H1 (cell line): Measurements from ENCODE around the gene GFPT1. TPM values are rescaled to one million over a fixed set of nuclear protein-coding genes. Genes with fewer than 3 reads are reported as not detected.

Source experiments
- CTCF ChIA-PET: fragments of 300-600 bp; sonication (Branson Sonifier 250); formaldehyde crosslinking; loops from one replicate; lab custom pipeline; 2021; ENCODE audit not compliant: partially characterized antibody; lab: Charles Lee
- POLR2A ChIA-PET: fragments of 300-600 bp; sonication (Branson Sonifier 250); formaldehyde crosslinking; loops from one replicate; lab custom pipeline; 2021; ENCODE audit warnings: inconsistent platforms; ENCODE audit not compliant: partially characterized antibody; lab: Charles Lee
- DNase-seq, 2 experiments: peaks; one replicate each; pipeline versions ENCODE4 v3.0.0 to v3.0.0-alpha.2; 2010 to 2022; ENCODE audit warnings: low spot score in 2 of 2, low read depth in 1 of 2, mixed read lengths in 1 of 2
- FAIRE-seq: peaks from 2 replicates; lab custom pipeline; 2011; peaks lifted over from hg19 to GRCh38; lab: Jason Lieb, UNC
- H2AFZ ChIP-seq: 2 replicates; pipeline ENCODE4 v1.8.1; 2012; ENCODE audit warnings: low read length, inconsistent platforms
- H2AK5ac ChIP-seq: 2 replicates; pipeline ENCODE4 v1.6.1; 2013; ENCODE audit warnings: low read depth, low read length
- H2BK120ac ChIP-seq: replicated peaks from 2 replicates; pipeline ENCODE3; 2013; ENCODE audit warnings: low read depth, low read length, inconsistent platforms
- H2BK12ac ChIP-seq: 2 replicates; pipeline ENCODE4 v1.6.1; 2013; ENCODE audit warnings: low read depth, low read length
- H2BK15ac ChIP-seq: 2 replicates; pipeline ENCODE4 v1.6.1; 2013; ENCODE audit warnings: low read length
- H2BK20ac ChIP-seq: 2 replicates; pipeline ENCODE4 v1.6.1; 2013; ENCODE audit warnings: low read length
- H2BK5ac ChIP-seq: 2 replicates; pipeline ENCODE4 v1.6.1; 2013; ENCODE audit warnings: low read depth, low read length
- H3K14ac ChIP-seq: 2 replicates; pipeline ENCODE4 v1.6.1; 2013; ENCODE audit warnings: inconsistent platforms; ENCODE audit not compliant: insufficient read length
- H3K18ac ChIP-seq: 2 replicates; pipeline ENCODE4 v1.6.1; 2013; ENCODE audit warnings: low read length; ENCODE audit errors: extremely low read depth
- H3K23ac ChIP-seq: 2 replicates; pipeline ENCODE4 v1.6.1; 2013; ENCODE audit warnings: inconsistent platforms; ENCODE audit not compliant: insufficient read length
- H3K23me2 ChIP-seq: 2 replicates; pipeline ENCODE4 v1.6.1; 2013; ENCODE audit warnings: low read depth, low read length
- H3K27ac ChIP-seq: 2 replicates; pipeline ENCODE4 v1.6.1; 2011; ENCODE audit warnings: low read depth, low read length, inconsistent platforms
- H3K27me3 ChIP-seq, 4 experiments: replicated peaks in 1 of 4; 1 replicate in 1 of 4; 2 replicates in 3 of 4; pipeline versions ENCODE4 v1.6.1 to v1.8.1; 2011 to 2013; ENCODE audit warnings: low read length in 3 of 4, mild to moderate bottlenecking in 3 of 4, inconsistent platforms in 2 of 4, mixed read lengths in 2 of 4, moderate library complexity in 1 of 4; ENCODE audit not compliant: control insufficient read depth in 3 of 4, insufficient read depth in 3 of 4; ENCODE audit errors: extremely low read depth in 1 of 4
- H3K36me3 ChIP-seq, 4 experiments: 2 replicates each; pipeline versions ENCODE4 v1.6.1 to v1.8.1; 2011 to 2013; ENCODE audit warnings: mild to moderate bottlenecking in 4 of 4, low read length in 3 of 4, moderate library complexity in 2 of 4, control low read depth in 1 of 4, inconsistent platforms in 1 of 4; ENCODE audit not compliant: insufficient read depth in 4 of 4, control insufficient read depth in 2 of 4
- H3K4ac ChIP-seq: replicated peaks from 2 replicates; pipeline ENCODE3; 2013; ENCODE audit warnings: low read length, low read depth, mixed read lengths, inconsistent platforms; ENCODE audit not compliant: insufficient read length
- H3K4me1 ChIP-seq, 4 experiments: replicated peaks in 1 of 4; 1 replicate in 1 of 4; 2 replicates in 3 of 4; pipeline versions ENCODE4 v1.6.1 to v1.8.1; 2011 to 2013; ENCODE audit warnings: low read length in 3 of 4, inconsistent platforms in 2 of 4, mixed read lengths in 1 of 4; ENCODE audit not compliant: insufficient read depth in 4 of 4, control insufficient read depth in 3 of 4
- H3K4me2 ChIP-seq, 2 experiments: 2 replicates each; pipeline versions ENCODE4 v1.6.1 to v1.8.1; 2011 to 2013; ENCODE audit warnings: low read depth in 2 of 2, low read length in 2 of 2, control low read depth in 1 of 2, inconsistent platforms in 1 of 2, mild to moderate bottlenecking in 1 of 2; ENCODE audit not compliant: insufficient read depth in 1 of 2
- H3K4me3 ChIP-seq, 4 experiments: fragments of 200-600, 300-600 bp in 1 of 4; sonication (generic), shearing (Covaris generic), sonication (Bioruptor Twin) in 1 of 4; 2 replicates each; pipeline versions ENCODE4 v1.5.1 to v1.8.1; 2011 to 2016; ENCODE audit warnings: low read length in 4 of 4, low read depth in 3 of 4, control low read depth in 2 of 4, inconsistent platforms in 2 of 4, mild to moderate bottlenecking in 2 of 4, mixed read lengths in 1 of 4, moderate library complexity in 1 of 4; ENCODE audit not compliant: insufficient read depth in 2 of 4; ENCODE audit errors: extremely low read depth in 1 of 4
- H3K56ac ChIP-seq: replicated peaks from 2 replicates; pipeline ENCODE3; 2013; ENCODE audit warnings: low read depth, mild to moderate bottlenecking, mixed read lengths, low read length, inconsistent platforms; ENCODE audit not compliant: insufficient read length
- H3K79me1 ChIP-seq: 2 replicates; pipeline ENCODE4 v1.6.1; 2013; ENCODE audit warnings: low read depth, low read length, control low read depth
- H3K79me2 ChIP-seq, 2 experiments: 2 replicates each; pipeline versions ENCODE4 v1.6.1 to v1.8.1; 2012 to 2013; ENCODE audit warnings: low read length in 2 of 2, mild to moderate bottlenecking in 2 of 2, inconsistent platforms in 1 of 2; ENCODE audit not compliant: insufficient read depth in 2 of 2, control insufficient read depth in 1 of 2
- H3K9ac ChIP-seq, 4 experiments: replicated peaks in 1 of 4; 1 replicate in 1 of 4; 2 replicates in 3 of 4; pipeline versions ENCODE4 v1.6.1 to v1.8.1; 2011 to 2013; ENCODE audit warnings: low read depth in 3 of 4, low read length in 3 of 4, control low read depth in 2 of 4, mild to moderate bottlenecking in 2 of 4, moderate library complexity in 2 of 4, inconsistent platforms in 1 of 4; ENCODE audit errors: extremely low read depth in 1 of 4
- H3K9me3 ChIP-seq, 2 experiments: 2 replicates each; pipeline versions ENCODE4 v1.6.1 to v1.8.1; 2012 to 2013; ENCODE audit warnings: mild to moderate bottlenecking in 2 of 2, moderate library complexity in 2 of 2, control low read depth in 1 of 2, inconsistent platforms in 1 of 2, low read depth in 1 of 2, low read length in 1 of 2, mixed read lengths in 1 of 2; ENCODE audit not compliant: insufficient read depth in 2 of 2
- H4K20me1 ChIP-seq, 2 experiments: replicated peaks in 1 of 2; 2 replicates each; pipeline versions ENCODE3 to v1.8.1; 2011 to 2013; ENCODE audit warnings: inconsistent platforms in 2 of 2, low read length in 2 of 2, mild to moderate bottlenecking in 1 of 2; ENCODE audit not compliant: insufficient read depth in 2 of 2, control insufficient read depth in 1 of 2
- H4K5ac ChIP-seq: 2 replicates; pipeline ENCODE4 v1.6.1; 2013; ENCODE audit warnings: low read length, low read depth, mixed read lengths, inconsistent platforms; ENCODE audit not compliant: insufficient read length
- H4K8ac ChIP-seq: 2 replicates; pipeline ENCODE4 v1.8.0; 2013; ENCODE audit warnings: mild to moderate bottlenecking, moderate library complexity, low read length, inconsistent platforms; ENCODE audit not compliant: insufficient read depth; ENCODE audit errors: extremely low read depth
- H4K91ac ChIP-seq: replicated peaks from 2 replicates; pipeline ENCODE3; 2013; ENCODE audit warnings: low read length, mixed read lengths, inconsistent platforms; ENCODE audit not compliant: insufficient read length
- BACH1 ChIP-seq: IDR thresholded peaks from 2 replicates; pipeline ENCODE4 v1.6.1; 2012; ENCODE audit warnings: low read length, improper control_type of control experiment
- BRCA1 ChIP-seq: IDR thresholded peaks from 2 replicates; pipeline ENCODE4 v1.6.1; 2012; ENCODE audit warnings: low read depth, low read length, improper control_type of control experiment
- GTF2F1 ChIP-seq: IDR thresholded peaks from 2 replicates; pipeline ENCODE4 v1.6.1; 2012; ENCODE audit warnings: low read depth, low read length, improper control_type of control experiment, borderline replicate concordance
- KDM4A ChIP-seq: IDR thresholded peaks from one replicate; pipeline ENCODE4 v1.7.1; 2012; ENCODE audit warnings: low read depth, mild to moderate bottlenecking, moderate library complexity, low read length, inconsistent platforms; ENCODE audit not compliant: severe bottlenecking
- POLR2AphosphoS5 ChIP-seq: IDR thresholded peaks from 2 replicates; pipeline ENCODE4 v1.6.1; 2011; ENCODE audit warnings: low read depth, low read length
- RBBP5 ChIP-seq: IDR thresholded peaks from 2 replicates; pipeline ENCODE4 v1.7.1; 2012; ENCODE audit warnings: low read depth, mild to moderate bottlenecking, inconsistent platforms, low read length, moderate library complexity, borderline replicate concordance
- RXRA ChIP-seq: IDR thresholded peaks from 2 replicates; pipeline ENCODE4 v1.6.1; 2011; ENCODE audit warnings: low read depth, mild to moderate bottlenecking, low read length, moderate library complexity; ENCODE audit not compliant: insufficient read depth
- SIX5 ChIP-seq: IDR thresholded peaks from 2 replicates; pipeline ENCODE4 v1.6.1; 2011; ENCODE audit warnings: mild to moderate bottlenecking, low read depth, low read length
- SRF ChIP-seq: IDR thresholded peaks from 2 replicates; pipeline ENCODE4 v1.6.1; 2011; ENCODE audit warnings: mild to moderate bottlenecking, low read depth, low read length, moderate library complexity
- SUZ12 ChIP-seq: fragments of 200-600 bp; sonication (generic); IDR thresholded peaks from 2 replicates; pipeline ENCODE4 v1.6.1; 2012; ENCODE audit warnings: mild to moderate bottlenecking, inconsistent platforms, low read length, moderate library complexity, mixed read lengths
- TEAD4 ChIP-seq: IDR thresholded peaks from 2 replicates; pipeline ENCODE4 v1.6.1; 2012; ENCODE audit warnings: low read depth, low read length, inconsistent platforms, mixed read lengths
- WGBS, 2 experiments: shearing (Covaris generic) in 1 of 2; methylation state at CpG; one replicate each; pipeline versions ENCODE4 v1.1.6 to v1.1.7; 2013 to 2015; ENCODE audit warnings: low lambda C conversion rate in 2 of 2, mixed read lengths in 2 of 2, inconsistent platforms in 1 of 2, low coverage in 1 of 2, missing lambda C conversion rate in 1 of 2; ENCODE audit not compliant: insufficient replicate concordance in 2 of 2, insufficient coverage in 1 of 2, insufficient read length in 1 of 2; ENCODE audit errors: extremely low coverage in 1 of 2, missing lambda C conversion rate in 1 of 2; 5-methylcytosine and 5-hydroxymethylcytosine counted together
- polyA plus RNA-seq, 7 experiments: library from polyadenylated mRNA; depleted of rRNA in 3 of 7; stranded (reverse) in 5 of 7; unstranded in 2 of 7; fragments of >200 nt in 5 of 7; fragments of 200-250 nt in 2 of 7; gene quantifications; 1 replicate in 5 of 7; 2 replicates in 1 of 7; 4 replicates in 1 of 7; pipeline versions ENCODE4 v1.2.1 to v1.2.3, GENCODE V29; 2011 to 2013; ENCODE audit warnings: missing spikeins in 2 of 7, mixed read lengths in 2 of 7
- total RNA-seq: library from RNA; stranded (reverse); fragmentation: NEBNext Ultra II Directional; extraction: Animal tissue kit (Norgen Biotek cat#: 25700); gene quantifications from 2 replicates; pipeline ENCODE4 v1.2.1, GENCODE V29; 2021
- TF ChIP-seq, protein P1 (sequence below): IDR thresholded peaks from 2 replicates; pipeline ENCODE4 v1.6.1; 2011; ENCODE audit warnings: low read length, improper control_type of control experiment

GFPT1 gene
- total and polyA plus RNA-seq, 2 of the 8 experiments (the other 6 are each of a cell fraction or from before 2014, with no cell fraction given) = 13.3 to 76.2 TPM

DNA sequence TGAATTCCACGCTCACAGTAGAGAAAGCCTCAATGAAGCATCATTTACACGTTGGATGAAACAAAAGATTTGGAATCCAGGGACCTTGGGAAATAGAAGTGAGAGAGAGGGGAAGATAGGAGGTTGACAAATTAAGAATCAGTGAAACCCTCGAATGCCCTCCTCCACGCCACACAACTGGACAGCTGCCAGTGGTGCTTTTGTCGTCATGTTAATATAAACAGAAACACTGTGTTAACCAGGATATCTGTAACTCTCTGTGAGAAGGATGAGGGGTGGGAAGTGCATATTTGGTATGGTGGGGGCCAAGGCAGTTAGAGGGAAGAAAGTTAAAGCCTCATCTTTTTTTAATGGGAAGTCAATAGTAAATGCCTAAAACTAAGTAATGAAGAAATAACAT lies 108.7 kb downstream of the GFPT1 start:
- Histone ChIP-seq H3K4ac (no peak overlapping the region), H3K9me3 (no peaks in the 10 kb centered on the region), H3K27me3 (no peaks in the 10 kb centered on the region), H2BK15ac (no peak overlapping the region)
- no peak for TF ChIP-seq POLR2AphosphoS5
- TF ChIP-seq SRF = no peak
- no peak for TF ChIP-seq BACH1
- TF ChIP-seq TEAD4 = no peak
- no peak for TF ChIP-seq SIX5
- no peak for TF ChIP-seq GTF2F1
- TF ChIP-seq, protein P1, sequence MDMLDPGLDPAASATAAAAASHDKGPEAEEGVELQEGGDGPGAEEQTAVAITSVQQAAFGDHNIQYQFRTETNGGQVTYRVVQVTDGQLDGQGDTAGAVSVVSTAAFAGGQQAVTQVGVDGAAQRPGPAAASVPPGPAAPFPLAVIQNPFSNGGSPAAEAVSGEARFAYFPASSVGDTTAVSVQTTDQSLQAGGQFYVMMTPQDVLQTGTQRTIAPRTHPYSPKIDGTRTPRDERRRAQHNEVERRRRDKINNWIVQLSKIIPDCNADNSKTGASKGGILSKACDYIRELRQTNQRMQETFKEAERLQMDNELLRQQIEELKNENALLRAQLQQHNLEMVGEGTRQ = no peak
- no peak for TF ChIP-seq RBBP5
- no peak for TF ChIP-seq RXRA
- no peak for TF ChIP-seq SUZ12
- TF ChIP-seq KDM4A = no peak
- no peak for TF ChIP-seq BRCA1
- TF ChIP-seq, all 59 proteins: peak for 0
- H3K4me1 ChIP-seq = no peaks in the 10 kb centered on the region
- ChIA-PET POLR2A (interaction anchor here (1.7 kb wide), 1 partner anchor 23 kb away, joined by 3 read pairs; no protein-coding TSS in a partner anchor), CTCF (interaction anchor here (1.6 kb wide), 1 partner anchor 28 kb away, joined by 4 read pairs; no protein-coding TSS in a partner anchor)
- H2BK12ac ChIP-seq = no peak overlapping the region
- FAIRE-seq = no peak
- H2BK120ac ChIP-seq = no peak overlapping the region
- H4K20me1 ChIP-seq = no peaks in the 10 kb centered on the region
- H3K4me3 ChIP-seq = no peak overlapping the region
- WGBS, 2 experiments = 84% methylated on average over 5 of the region's 5 CpGs; no CpG with 5 or more reads in 1 of the 2 experiments
- H4K5ac ChIP-seq = no peak overlapping the region
- no peak overlapping the region for H2AFZ ChIP-seq
- H3K56ac ChIP-seq = no peak overlapping the region
- no peak overlapping the region for H3K9ac ChIP-seq
- H2AK5ac ChIP-seq = no peak overlapping the region
- no peaks in the 10 kb centered on the region for H3K23me2 ChIP-seq
- DNase-seq = no peak
- no peaks in the 10 kb centered on the region for H3K79me2 ChIP-seq
- no peak overlapping the region for H3K4me2 ChIP-seq
- no peak overlapping the region for H4K8ac ChIP-seq
- no peak overlapping the region for H3K23ac ChIP-seq
- no peaks in the 10 kb centered on the region; a peak in 1 of 8 replicates for H3K36me3 ChIP-seq
- no peak overlapping the region for H3K18ac ChIP-seq
- H3K14ac ChIP-seq = no peak overlapping the region
- no peaks in the 10 kb centered on the region for H3K79me1 ChIP-seq
- no peak overlapping the region for H2BK20ac ChIP-seq
- H3K27ac ChIP-seq = no peak overlapping the region
- no peak overlapping the region for H4K91ac ChIP-seq
- H2BK5ac ChIP-seq = no peak overlapping the region
